GM19193 (cell line): ENCODE measurements around the gene UBE3C.
A peak's percentile ranks its signal among the peaks of the same experiment; 100 is the strongest.

Source experiments
- POLR2A ChIP-seq: IDR thresholded peaks from 4 replicates; pipeline ENCODE4 v1.6.1; 2011; ENCODE audit not compliant: insufficient read depth, insufficient read length; ENCODE audit errors: extremely low read depth

Gene UBE3C

GRCh38 chr7:157138424-157139110 lies at the start of gene UBE3C:
Gene UBE3C (plus strand): TSS chr7:157138926. CDS start chr7:157139273, 347 bp downstream.
- peak; percentile 82 for TF ChIP-seq POLR2A

GRCh38 chr7:157089100-157089610 lies 49.6 kb upstream of the UBE3C start:
- no peak for TF ChIP-seq POLR2A

GRCh38 chr7:157090485-157091165 lies 48.1 kb upstream of the UBE3C start:
- TF ChIP-seq POLR2A: no peak

- no peak for TF ChIP-seq POLR2A
Observed at GRCh38 chr7:157096286-157097055, 42.3 kb upstream of the UBE3C start.

GRCh38 chr7:157097056-157097329 lies 41.7 kb upstream of the UBE3C start:
- TF ChIP-seq POLR2A: no peak

GRCh38 chr7:157097569-157097968 lies 41.2 kb upstream of the UBE3C start:
- TF ChIP-seq POLR2A: no peak

- TF ChIP-seq POLR2A: no peak
Observed at GRCh38 chr7:157111311-157111710, 27.4 kb upstream of the UBE3C start.

GRCh38 chr7:157112706-157113105 lies 26.0 kb upstream of the UBE3C start:
- no peak for TF ChIP-seq POLR2A

GRCh38 chr7:157113607-157114006 lies 25.1 kb upstream of the UBE3C start:
- no peak for TF ChIP-seq POLR2A

GRCh38 chr7:157116762-157117161 lies 22.0 kb upstream of the UBE3C start:
- TF ChIP-seq POLR2A: no peak

- TF ChIP-seq POLR2A: no peak
Observed at GRCh38 chr7:157117796-157118195, 20.9 kb upstream of the UBE3C start.

- no peak for TF ChIP-seq POLR2A
Observed at GRCh38 chr7:157120181-157120580, 18.5 kb upstream of the UBE3C start.

GRCh38 chr7:157121184-157121715 lies 17.5 kb upstream of the UBE3C start:
- TF ChIP-seq POLR2A: no peak

GRCh38 chr7:157122800-157123495 lies 15.8 kb upstream of the UBE3C start:
- no peak for TF ChIP-seq POLR2A

GRCh38 chr7:157124690-157125089 lies 14.0 kb upstream of the UBE3C start:
- no peak for TF ChIP-seq POLR2A
